Stomach smooth muscle (tissue), 2 donors: Measurements from ENCODE around the gene ATOX1.
"Not testable (repeated sequence)": the region's sequence is repeated elsewhere in the genome, so short reads cannot be mapped to it uniquely, and the experiment has no call there.

Source experiments
- H3K27ac ChIP-seq: one replicate; pipeline ENCODE4 v1.7.0; 2013; ENCODE audit warnings: mild to moderate bottlenecking, low read length, inconsistent platforms
- H3K27me3 ChIP-seq, 2 donors: one replicate each; pipeline ENCODE4 v1.7.0; 2013; ENCODE audit warnings: low read length in 2 of 2; ENCODE audit not compliant: insufficient read depth in 2 of 2, control insufficient read depth in 1 of 2
- H3K36me3 ChIP-seq, 2 donors: one replicate each; pipeline ENCODE4 v1.7.0; 2013; ENCODE audit warnings: low read length in 2 of 2; ENCODE audit not compliant: control insufficient read depth in 2 of 2, insufficient read depth in 2 of 2
- H3K4me1 ChIP-seq: one replicate; pipeline ENCODE4 v1.7.0; 2013; ENCODE audit warnings: low read length; ENCODE audit not compliant: control insufficient read depth, insufficient read depth
- H3K4me3 ChIP-seq, 2 donors: one replicate each; pipeline ENCODE4 v1.7.0; 2013; ENCODE audit warnings: low read length in 2 of 2
- H3K9ac ChIP-seq, 2 donors: one replicate each; pipeline ENCODE4 v1.7.0; 2013; ENCODE audit warnings: low read length in 2 of 2, mild to moderate bottlenecking in 1 of 2
- H3K9me3 ChIP-seq, 2 donors: one replicate each; pipeline ENCODE4 v1.7.0; 2013; ENCODE audit warnings: low read length in 2 of 2; ENCODE audit not compliant: control insufficient read depth in 2 of 2
- donor health status: healthy.
- donor health status: Pancreatic carcinoma.

ATOX1 gene

DNA sequence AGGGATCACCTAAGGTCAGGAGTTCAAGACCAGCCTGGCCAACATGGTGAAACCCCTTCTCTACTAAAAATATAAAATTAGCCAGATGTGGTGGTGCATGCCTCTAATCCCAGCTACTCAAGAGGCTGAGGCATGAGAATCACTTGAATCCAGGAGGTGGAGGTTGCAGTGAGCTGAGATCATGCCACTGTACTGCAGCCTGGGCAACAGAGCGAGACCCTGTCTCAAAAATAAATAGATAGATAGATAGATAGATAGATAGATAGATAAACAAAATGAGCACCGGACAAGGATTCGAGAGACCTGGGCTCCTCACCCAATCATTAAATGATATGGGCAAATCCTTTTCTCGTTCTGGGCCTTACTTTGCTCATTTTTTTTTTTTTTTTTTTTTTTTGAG is 60.4 kb downstream of the ATOX1 start:
- not testable (repeated sequence) for H3K9ac ChIP-seq, H3K27ac ChIP-seq, H3K9me3 ChIP-seq, H3K36me3 ChIP-seq, H3K4me3 ChIP-seq, H3K27me3 ChIP-seq
- H3K4me1 ChIP-seq, result peaks cover 17% of the 10 kb centered on the region

DNA sequence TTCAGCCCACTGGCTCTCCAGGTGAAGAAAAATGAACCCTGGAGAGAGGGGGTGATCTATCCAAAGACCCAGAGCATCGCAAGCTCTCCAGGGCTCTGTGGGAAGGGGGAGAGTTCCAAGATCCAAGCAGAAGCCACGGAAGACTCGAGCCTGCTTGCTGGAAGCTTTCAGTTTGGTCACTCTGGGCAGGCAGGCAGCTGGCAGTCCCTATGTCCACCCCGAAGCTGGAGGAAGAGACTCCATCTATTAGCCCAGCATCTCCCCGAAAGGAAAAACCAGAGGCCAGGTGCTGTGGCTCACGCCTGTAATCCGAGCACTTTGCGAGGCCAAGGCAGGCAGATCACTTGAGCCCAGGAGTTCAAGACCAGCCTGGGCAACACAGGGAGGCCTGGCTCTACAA is 61.0 kb downstream of the ATOX1 start:
- H3K27me3 ChIP-seq, result peaks cover 4 to 6% of the 10 kb centered on the region in 2 donors
- peaks cover 17% of the 10 kb centered on the region for H3K4me1 ChIP-seq
- H3K9me3 ChIP-seq, result no peaks in the 10 kb centered on the region
- no peak overlapping the region for H3K9ac ChIP-seq
- peak overlapping the region; percentile 31 for H3K27ac ChIP-seq
- no peaks in the 10 kb centered on the region for H3K36me3 ChIP-seq
- H3K4me3 ChIP-seq, result no peak overlapping the region

DNA sequence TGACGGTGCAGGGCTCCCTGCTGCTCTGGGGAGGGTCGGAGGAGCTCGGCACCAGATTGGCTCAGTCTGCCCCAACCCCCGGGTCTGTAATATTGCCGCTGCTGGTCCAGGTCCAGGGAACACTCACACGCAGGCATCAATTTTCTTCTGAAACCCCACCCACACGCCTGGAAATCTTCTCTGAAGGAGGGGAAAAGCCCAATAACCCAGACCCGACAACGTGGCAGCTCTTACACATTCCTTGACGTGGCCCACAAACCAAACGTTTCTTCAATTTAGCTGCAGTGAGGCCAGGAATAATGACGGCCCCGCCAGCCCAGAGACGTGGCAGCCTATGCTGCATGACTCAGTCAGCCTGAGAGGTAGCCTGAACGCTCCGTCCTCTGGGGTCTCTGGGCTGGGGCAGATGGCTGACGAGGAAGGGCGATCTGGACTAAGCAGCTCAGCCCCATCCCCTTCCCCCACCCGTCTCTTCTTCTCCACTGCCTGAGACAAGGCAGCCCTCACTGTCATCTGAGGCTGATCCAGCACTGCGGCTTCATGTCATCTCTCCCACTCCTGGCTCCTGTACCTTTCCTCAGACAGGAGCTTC is 61.9 kb downstream of the ATOX1 start:
- Histone ChIP-seq H3K4me1 (peaks cover 17% of the 10 kb centered on the region), H3K4me3 (peak overlapping the region in 1 of 2 donors; percentile 55), H3K9ac (peak overlapping the region; percentile 3 to 21)

DNA sequence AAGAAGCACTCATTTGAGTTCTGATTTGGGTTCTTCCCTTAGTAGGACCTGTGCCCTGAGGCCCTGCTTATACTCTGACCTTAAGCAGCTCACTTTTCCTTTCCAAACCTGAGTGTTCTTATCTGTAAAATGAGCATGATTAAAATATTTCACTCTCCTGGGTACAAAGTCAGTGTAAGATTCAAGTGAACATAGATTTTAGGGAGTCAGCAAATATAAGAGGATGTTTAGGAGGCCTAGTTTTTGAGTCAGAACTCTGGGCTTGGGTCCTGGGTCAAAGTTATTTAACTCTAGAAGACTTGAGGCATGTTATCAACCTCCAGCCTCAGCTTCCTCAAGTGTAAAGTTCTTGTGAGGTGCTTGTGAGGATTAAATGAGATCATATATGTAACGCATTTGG is 63.0 kb downstream of the ATOX1 start:
- H3K27ac ChIP-seq, result no peak overlapping the region
- peaks cover 4 to 6% of the 10 kb centered on the region in 2 donors for H3K27me3 ChIP-seq
- H3K4me1 ChIP-seq, result peaks cover 17% of the 10 kb centered on the region
- no peaks in the 10 kb centered on the region for H3K9me3 ChIP-seq
- no peak overlapping the region for H3K4me3 ChIP-seq
- no peaks in the 10 kb centered on the region for H3K36me3 ChIP-seq
- no peak overlapping the region for H3K9ac ChIP-seq

More for the DNA sequence above, 61.9 kb downstream of the ATOX1 start:
- Histone ChIP-seq H3K27ac (peak overlapping the region; percentile 60), H3K27me3 (peaks cover 4 to 6% of the 10 kb centered on the region in 2 donors), H3K36me3 (no peaks in the 10 kb centered on the region), H3K9me3 (no peaks in the 10 kb centered on the region)

DNA sequence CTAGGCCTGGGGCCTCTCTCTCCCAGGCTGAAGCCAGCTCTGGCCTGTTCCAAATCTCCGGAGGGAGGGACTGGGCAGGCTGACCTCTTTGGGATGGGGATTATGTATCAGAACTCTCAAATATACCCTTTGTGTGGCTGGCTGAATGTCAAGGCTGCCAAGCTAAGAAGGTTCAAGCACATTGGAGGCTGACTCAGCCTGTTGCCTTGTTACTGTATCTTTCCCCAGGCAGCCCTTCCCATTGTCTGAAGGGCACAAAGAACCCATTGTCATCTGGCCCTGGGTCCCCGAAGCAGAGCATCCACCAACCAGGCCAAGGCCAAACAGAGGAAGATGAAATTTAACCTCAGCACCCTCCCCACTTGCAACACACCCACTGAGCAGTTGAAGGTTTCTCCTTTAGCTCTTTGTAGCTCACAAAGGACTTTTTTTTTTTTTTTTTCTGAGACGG is 64.4 kb downstream of the ATOX1 start:
- H3K9ac ChIP-seq, result no peak overlapping the region
- H3K4me1 ChIP-seq, result peaks cover 14% of the 10 kb centered on the region

More for the DNA sequence above, 64.4 kb downstream of the ATOX1 start:
- Histone ChIP-seq H3K9me3 (no peaks in the 10 kb centered on the region), H3K4me3 (no peak overlapping the region), H3K27me3 (peaks cover 2 to 3% of the 10 kb centered on the region in 2 donors), H3K36me3 (no peaks in the 10 kb centered on the region), H3K27ac (no peak overlapping the region)
